Stimulated activated CD4-positive, alpha-beta T cell treated with anti-CD3 and anti-CD28 coated beads, Interleukin-4, amount 100 ng/mL, for 48 hours (primary cell): ENCODE data around the gene RPL4.
"Not testable (repeated sequence)": the region's sequence is repeated elsewhere in the genome, so short reads cannot be mapped to it uniquely, and the experiment has no call there.

ENCODE experiments used
- DNase-seq, 2 donors: peaks; one replicate each; pipeline ENCODE4 v3.0.0-alpha.2; 2020; ENCODE audit warnings: low read depth in 2 of 2

RPL4 gene

GRCh38 chr15:66504563-66505429 is at the start of gene RPL4, which contains the start of gene ZWILCH:
Gene RPL4 (minus strand): TSS chr15:66504855. CDS start chr15:66504790, 65 bp downstream.
Gene ZWILCH (plus strand): TSS chr15:66505326. CDS start chr15:66505339, 13 bp downstream.
- peak; percentile 61 to 75 for DNase-seq

- no peak for DNase-seq
Observed at GRCh38 chr15:66545255-66545654, 40.6 kb upstream of the RPL4 start.

DNA sequence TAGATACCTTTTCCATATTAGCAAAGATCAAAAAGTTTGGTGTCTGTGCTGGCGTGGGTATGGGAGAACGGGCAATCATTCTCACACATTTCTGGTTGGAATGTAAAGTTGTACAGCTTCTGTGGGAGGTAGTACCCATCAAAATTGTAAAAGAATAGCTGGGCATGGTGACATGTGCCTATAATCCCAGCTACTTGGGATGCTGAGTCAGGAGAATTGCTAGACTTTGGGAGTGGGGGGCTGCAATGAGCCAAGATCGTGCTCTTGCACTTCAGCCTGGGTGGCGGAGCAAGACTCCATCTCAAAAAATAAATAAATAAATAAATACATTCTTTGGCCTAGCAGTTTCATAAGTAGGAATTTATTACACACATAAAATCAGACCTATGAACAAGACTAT is 38.2 kb upstream of the RPL4 start:
- DNase-seq: no peak

DNA sequence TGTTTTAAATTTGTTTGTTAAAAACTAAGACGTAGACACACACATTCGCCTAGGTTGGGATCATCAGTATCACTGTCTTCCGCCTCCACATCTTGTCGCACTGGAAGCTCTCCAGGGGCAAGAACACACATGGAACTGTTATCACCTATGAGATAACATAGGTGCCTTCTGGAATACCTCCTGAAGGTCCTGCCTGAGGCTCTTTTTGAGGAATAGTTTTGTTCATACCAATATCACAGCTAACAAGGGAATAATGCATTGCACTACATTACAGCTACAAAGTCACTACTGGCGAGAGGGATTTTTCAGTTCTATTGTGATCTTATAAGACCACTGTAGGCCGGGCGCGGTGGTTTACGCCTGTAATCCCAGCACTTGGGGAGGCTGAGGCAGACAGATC is 30.4 kb upstream of the RPL4 start:
- no peak for DNase-seq

DNA sequence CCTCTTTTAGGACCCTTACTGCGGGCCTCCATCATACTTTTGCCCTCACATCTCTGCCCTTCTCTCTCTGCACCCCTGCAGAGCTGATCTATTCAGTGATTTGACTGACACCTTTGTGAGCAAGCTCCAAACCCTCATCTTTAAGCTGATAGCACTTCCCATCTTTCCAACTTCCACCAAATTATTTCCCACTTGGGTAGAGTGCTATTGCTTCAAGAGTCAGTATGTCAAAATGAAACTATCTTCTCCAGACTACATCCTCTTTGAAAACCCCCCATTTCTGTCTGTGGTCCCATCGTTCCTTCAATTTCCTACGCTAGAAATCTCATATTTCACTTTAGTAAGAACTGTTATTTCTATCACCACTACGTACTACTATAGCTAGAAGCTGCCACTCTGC is 20.2 kb upstream of the RPL4 start:
- DNase-seq: no peak

GRCh38 chr15:66523926-66524325 is 19.3 kb upstream of the RPL4 start:
- no peak for DNase-seq

GRCh38 chr15:66515901-66516322 is 11.3 kb upstream of the RPL4 start:
- no peak for DNase-seq

DNA sequence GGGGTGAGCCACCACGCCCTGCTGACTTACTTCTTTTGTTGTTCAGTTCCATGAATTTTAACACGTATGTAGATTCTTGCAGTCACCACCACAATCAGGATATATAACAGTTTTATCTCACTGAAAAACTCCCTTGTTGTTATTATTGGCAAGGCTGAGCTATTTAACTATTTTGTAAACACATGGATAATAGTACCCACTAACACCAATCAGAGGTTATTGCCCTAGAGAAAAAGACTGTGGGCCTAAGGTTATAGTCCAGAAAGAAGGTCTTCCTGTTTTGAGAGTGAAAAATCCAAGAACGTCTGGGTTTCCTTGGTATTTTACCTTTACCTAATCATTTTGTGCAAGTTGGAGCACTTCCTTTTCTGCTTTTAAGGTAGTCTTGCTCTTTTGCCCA is 9.9 kb upstream of the RPL4 start:
- no peak for DNase-seq

DNA sequence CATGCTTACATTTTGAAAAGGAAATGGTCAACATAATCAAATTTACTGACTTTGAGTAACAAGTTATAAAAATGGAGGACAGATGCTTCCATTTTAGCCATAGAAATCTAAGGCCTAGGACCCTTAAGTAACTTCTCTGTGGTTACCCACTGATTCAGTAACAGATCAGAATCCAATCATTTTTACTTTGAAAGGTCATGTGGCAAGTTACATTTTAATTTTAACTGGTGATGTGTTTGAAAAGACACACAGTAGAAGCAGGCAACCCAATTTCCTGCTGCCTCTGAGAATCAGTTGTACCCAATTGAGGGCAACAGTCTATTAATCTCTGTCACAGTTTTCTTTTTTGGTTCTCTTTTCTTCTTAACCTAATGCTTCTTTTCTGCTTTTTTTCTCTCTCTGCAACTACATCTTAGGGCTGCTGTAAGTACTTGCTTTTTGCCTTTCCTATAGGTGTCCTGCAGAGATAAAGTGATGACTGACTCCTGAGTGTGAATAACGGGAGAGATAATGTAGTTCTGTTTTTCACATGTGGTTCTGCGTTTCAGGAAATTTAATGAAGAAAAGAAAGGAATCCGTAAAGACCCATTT is 3.7 kb upstream of the RPL4 start:
- no peak for DNase-seq

DNA sequence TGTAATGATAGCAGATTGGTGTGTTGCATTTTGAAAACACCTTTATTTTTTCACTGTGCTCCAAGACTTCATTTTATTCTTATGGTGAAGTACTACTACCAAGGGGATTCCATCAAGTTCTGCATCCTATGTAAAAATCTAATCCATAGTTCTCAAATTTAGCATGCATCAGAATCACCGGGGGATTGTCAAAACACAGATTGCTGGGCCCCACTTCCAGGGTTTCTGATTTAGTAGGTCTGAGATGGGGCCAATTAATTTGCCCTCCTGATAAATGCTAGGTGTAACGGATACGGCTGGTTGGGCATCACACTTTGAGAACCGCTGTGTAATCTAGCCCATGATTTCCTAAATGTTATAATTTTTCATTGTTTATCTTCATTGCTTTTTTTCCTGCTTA is 1.2 kb upstream of the RPL4 start:
- DNase-seq: no peak

GRCh38 chr15:66505430-66505811 is 766 bp upstream of the RPL4 start:
- no peak for DNase-seq

DNA sequence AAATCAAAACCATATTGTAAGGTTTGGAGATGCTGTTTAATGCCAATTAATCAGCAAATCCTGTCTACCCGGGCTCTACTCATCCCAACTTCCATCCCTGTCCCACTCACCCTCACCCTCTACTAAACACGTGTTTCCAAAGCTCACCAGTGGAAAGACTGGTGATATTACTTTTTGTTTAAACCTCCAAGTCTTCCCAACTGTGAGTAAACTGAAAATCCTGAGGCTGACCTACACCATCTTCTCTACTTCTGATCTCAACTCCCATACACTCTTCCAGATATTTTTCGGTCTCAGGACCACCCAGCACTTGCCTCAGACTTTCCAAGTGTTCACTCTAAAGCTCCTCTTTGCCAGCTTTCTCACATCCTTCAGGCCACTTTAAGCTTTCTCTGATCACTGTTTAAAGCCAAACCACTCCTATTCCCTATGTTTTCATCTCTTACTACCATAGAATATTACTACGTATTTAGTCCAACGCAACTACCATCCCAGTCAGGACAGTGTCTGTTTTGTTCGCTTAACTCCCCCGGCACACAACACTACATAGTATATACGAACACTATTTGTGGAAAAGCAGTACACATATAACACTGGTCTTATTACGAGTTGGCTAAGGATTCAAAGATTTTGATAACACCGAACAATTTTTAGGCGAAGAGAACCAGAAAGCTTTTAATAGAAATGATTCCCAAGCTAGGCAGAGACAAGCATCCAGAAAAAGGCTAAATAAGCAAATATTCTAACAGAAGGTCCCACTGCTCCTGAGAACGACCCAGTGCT is 684 bp downstream of the RPL4 start:
- DNase-seq: no peak

DNA sequence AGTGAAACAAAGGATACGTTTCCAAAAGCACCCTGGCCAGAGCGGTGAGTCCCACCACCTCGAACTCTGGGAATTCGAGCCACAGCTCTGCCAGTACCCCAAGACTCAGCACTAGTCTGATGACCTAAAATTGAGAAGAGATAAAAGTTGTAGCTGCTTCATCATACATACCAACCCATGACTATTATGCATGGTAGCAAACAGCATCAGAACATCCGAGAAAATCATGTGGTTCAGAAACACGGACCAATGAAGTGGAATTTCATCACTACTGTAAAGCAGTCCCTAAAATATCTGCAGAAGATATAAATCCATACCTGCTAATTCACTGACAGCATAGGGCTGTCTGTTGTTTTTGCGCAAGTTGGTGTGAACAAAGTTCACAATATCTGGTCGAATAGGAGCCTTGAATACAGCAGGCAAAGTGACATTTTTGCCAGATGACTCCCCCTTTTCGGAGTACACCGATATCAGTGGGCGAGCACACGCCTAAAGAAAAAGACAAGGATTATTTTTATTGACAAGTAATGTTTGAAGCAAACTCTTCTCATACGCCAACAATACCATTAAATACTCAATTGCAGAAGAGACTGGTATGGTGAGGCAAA is 1.5 kb downstream of the RPL4 start:
- DNase-seq: not testable (repeated sequence)

- DNase-seq: no peak
Observed at GRCh38 chr15:66502491-66502890, 2.2 kb downstream of the RPL4 start.

DNA sequence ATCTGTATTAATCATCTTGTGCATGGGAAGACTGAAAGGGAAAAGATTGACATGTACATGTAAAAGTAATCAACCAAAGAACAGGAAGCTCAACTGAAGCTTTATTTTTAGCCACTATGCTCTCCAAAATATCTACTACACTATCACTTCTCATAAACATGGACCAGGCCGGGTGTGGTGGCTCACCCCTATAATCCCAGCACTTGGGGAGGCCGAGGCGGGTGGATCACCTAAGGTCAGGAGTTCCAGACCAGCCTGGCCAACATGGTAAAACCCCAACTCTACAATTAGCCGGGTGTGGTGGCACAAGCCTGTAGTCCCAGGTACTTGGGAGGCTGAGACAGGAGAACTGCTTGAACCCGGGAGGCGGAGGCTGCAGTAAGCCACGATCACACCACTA is 4.3 kb downstream of the RPL4 start:
- DNase-seq: not testable (repeated sequence)

- no peak for DNase-seq
Observed at GRCh38 chr15:66498501-66499386, 5.9 kb downstream of the RPL4 start.

- DNase-seq: peak; percentile 97 to 98
Observed at GRCh38 chr15:66497502-66498455, 6.9 kb downstream of the RPL4 start, which contains the start of gene SNAPC5. Gene SNAPC5 (minus strand): TSS chr15:66497762. CDS start chr15:66497731, 31 bp downstream.

- no peak for DNase-seq
Observed at GRCh38 chr15:66496951-66497501, 7.6 kb downstream of the RPL4 start.

- DNase-seq: no peak
Observed at GRCh38 chr15:66494262-66494661, 10.4 kb downstream of the RPL4 start.
